GM12878 (cell line): Measurements from ENCODE around the gene GNAQ.

Source experiments
- KDM1A ChIP-seq: fragments of 200-600 bp; sonication (generic); IDR thresholded peaks from 2 replicates; pipeline ENCODE4 v1.6.1; 2016; ENCODE audit warnings: borderline replicate concordance
- MXI1 ChIP-seq: fragments of 150-350 bp; IDR thresholded peaks from 2 replicates; pipeline ENCODE4 v1.6.1; 2011; ENCODE audit warnings: low read depth, mild to moderate bottlenecking, inconsistent platforms, low read length, improper control_type of control experiment
- POLR2A ChIP-seq: IDR thresholded peaks from 2 replicates; pipeline ENCODE4 v1.6.1; 2011; ENCODE audit warnings: low read depth, mild to moderate bottlenecking, low read length
- STAT1 ChIP-seq: fragments of 450-650 bp; conservative IDR thresholded peaks from 2 replicates; pipeline ENCODE4 v1.6.1; 2014; ENCODE audit warnings: antibody characterized with exemption, mild to moderate bottlenecking

DNA sequence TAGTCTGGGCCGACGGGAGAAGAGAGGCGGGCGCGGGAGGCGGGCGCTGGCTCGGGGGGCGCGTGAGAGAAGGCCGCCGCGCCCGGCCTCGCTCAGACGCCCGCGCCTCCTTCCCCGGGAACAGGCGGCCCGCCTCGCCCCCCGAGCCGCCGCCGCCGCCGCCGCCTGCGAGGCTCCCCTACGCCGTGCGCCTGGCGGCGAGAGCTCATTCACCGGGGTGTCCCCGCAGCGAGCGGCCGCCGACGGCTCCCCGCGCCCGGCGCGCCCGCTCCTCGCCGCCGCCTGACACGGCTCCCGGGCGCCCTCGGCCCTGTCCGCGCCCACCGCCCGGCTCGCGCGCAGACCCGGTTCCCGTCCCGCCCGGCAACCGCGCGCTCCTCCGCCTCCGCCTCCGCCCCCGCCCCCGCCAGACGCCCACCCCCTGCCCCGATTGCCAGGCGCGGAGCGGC, at the start of gene GNAQ:
- TF ChIP-seq KDM1A (no peak), MXI1 (no peak), STAT1 (no peak), POLR2A (no peak)
